NCI-H510A (cell line): ENCODE data around the gene MCM5.
"Not testable (repeated sequence)": the region's sequence is repeated elsewhere in the genome, so short reads cannot be mapped to it uniquely, and the experiment has no call there.

Experiments used
- DNase-seq: peaks from one replicate; lab custom pipeline; 2025; lab: John Stamatoyannopoulos, UW

The MCM5 gene

DNA sequence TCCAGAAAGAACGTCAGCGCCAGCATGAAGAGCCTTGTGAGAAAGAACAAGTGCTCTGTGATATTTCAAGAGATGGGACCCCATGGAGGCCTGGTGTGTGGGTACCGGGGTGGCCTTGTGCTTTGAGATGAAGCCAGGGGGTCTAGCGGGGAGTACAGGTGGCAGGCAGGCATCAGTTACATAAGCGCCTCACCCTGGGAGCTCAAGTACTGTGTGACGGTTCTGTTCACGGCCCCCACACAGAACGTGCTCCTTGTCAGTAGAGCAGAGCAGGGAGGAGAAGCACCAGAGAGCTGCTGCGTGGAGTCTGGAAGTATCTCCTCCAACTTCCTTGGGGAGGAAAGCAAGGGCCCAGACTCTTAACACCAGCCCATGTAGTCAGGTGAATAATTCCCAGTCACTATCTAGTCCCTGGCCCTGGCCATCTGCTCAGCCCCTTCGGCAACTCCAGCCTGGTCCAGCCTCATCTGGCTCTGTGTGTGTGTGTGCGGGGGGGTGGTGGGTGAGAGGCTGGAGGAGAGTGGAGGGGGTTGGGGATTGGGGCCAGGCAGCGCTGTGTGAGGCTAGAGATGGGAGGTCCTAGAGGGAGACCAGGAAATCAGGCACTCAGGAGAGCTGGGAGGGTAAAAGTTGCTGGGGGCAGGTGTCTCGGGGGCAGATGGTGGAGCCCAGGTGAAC, 32.4 kb downstream of the MCM5 start:
- DNase-seq, result no peak

DNA sequence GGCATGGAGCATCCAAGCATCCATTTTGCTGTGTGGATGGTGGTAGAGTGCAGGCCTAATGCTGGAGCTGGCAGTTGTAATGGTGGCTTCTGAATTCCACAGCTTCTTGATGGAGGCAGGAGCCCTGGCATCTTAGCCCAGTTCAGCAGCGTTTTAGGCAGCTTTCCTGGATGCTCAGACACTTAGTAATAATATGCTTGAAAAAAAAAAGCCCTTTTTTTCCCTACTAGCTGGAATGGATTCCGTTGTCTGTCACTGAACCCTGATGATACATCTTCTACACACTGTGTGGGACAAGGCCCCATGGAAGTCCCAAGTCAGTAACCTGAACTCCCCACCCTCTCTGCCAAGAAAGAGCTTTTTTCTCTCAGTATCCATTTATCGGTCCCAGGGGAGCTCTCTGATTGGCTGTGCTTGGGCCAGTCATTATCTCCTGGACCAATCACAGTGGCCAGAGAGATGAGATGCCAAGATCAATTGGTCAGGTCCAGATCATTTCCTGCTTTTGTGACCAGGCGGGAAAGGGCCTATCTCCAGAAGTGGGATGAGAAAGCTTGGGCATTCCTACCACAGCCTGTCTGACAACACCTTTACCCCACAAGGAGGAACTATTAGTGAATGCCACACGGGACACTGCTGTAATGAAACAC, 34.2 kb downstream of the MCM5 start:
- no peak for DNase-seq

DNA sequence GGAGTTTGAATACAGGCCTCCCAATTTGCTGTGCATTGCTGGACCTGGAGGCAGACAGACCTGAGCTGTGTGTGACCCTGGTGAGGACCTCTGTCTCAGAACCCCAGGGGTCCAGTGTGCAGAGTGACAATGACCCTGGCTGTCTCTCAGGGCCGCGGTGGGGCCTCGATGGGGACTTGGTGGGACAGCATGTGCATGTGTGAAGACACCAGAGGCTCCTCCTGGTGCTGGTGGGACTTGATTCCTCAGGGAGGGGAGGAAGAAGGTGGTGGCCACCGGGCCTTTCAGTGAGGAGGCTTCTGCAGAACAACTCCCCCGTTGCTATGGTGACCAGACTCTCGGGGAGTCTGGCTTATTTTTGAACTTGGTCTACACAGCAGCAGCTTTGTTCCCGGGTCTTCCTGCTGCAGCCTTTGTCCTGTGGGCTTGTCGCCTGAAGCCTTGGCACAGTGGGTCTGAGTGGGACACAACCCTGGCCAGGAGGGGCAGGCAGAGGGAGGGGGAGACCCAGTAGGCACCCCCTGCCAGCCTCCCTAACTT, 35.3 kb downstream of the MCM5 start:
- no peak for DNase-seq

DNA sequence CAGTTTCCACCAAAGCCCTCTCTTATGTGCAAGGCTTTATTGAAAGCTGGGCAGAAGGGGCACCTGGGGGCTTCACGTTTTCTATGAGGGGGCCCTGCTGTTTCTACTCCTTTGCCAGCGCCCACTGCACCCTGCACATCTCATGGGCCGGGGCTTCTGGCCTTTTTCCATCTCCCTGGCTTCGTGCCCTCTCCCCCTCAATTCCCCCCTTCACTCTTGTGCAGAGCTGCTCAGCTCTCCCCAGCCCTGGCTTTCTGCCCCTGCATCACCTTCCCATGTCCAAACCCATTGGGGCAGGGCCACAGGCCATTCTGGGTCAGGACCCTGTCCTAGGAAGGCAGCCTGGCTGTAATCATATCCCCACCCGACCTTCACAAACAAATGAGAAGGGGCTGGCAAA, 36.5 kb downstream of the MCM5 start:
- no peak for DNase-seq

DNA sequence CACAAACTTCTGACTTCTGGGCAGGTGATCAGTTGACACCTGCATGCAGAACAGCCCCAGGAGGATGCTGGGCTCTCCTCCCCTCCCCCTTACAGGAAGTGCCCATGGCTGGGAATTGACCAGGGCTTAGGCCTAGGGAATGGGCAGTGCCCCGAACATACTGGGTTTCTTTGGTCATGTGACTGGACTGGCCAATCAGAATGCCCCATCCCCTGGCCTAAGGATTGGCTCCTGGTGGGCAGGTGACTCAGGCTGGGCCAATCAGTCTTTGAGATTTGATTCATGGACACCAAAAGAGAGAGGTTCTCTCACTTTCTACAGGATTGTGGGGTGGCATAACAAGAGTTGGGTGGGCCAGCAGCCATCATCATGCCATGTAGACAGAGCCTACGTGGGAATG, 37.1 kb downstream of the MCM5 start:
- DNase-seq, result no peak

DNA sequence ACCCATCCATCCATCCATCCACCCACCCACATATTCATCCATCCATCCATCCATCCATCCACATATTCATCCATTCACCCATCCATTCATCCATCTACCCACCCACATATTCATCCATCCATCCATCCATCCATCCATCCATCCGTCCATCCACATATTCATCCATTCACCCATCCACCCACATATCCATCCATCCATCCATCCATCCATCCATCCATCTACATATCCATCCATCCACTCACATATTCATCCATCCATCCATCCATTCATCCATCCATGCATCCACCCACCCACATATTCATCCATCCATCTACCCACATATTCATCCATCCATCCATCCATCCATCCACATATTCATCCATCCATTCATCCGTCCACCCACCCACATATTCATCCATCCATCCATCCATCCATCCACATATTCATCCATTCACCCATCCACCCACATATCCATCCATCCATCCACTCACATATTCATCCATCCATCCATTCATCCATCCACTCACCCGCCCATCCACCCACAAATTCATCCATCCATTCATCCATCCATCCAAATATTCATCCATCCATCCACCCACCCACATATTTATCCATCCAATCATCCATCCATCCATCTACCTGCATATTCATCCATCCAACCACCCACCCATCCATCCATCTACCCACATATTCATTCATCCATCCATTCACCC, 38.9 kb downstream of the MCM5 start:
- not testable (repeated sequence) for DNase-seq

DNA sequence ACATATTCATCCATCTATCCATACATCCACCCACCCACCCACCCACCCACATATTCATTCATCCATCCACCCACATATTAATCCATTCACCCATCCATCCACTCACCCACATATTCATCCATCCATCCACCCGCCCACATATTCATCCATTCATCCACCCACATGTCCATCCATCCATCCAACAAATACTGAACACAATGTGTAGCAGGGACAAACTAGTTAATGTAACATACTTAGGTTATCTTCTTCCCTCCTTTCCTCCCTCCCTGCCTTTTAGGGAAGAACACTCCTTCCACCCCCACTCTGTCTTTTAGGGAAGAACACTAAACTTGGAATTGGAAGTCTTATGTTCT, 39.4 kb downstream of the MCM5 start:
- DNase-seq, result no peak

DNA sequence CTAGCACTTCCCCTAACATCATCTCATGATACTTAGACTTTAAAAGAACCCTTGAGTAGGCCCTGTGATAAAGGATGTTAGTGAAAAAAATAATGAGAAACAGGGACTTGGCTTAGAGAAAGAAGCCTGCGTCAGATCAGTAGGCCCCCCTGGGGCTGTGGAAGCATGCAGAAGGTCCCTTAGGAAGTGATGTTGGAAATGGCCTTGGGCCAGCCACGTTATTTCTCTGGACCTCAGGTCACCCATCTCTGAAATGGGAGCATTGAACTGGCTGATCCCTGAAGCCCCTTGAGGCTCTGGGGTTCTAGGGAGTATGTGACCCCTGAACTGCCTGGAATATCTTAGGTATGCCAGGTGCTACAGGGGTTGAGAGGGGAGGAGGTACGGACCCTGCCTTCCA, 40.2 kb downstream of the MCM5 start:
- DNase-seq, result no peak

DNA sequence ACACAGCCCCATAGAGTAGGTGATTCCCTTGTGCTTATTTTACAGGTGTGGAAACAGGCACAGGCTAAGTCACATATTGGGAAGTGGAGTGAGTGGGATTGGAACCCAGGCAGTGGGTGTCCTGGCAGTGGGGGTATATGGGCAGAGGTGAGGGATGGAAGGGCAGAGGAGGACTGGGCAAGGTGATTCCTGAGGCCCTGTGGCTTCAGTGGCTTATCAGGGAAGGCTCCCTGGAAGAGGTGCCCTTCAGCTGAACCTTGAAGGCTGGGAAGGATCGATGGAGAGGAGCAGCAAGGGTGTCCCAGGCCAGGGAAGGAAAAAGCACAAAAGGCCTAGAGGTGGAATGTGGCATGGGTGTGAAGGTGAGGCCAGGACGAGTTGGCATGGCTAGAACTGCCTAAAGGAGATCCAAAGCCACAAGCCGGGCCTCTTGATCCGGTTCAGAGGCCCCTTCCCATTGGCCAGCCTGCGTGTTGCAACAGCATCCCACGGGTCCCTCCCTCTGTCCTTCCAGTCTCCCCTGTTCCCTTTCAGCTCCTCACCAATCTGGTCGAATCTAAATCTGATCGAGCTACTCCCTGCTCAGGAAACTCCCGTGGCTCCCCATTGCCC, 41.7 kb downstream of the MCM5 start:
- DNase-seq, result no peak

DNA sequence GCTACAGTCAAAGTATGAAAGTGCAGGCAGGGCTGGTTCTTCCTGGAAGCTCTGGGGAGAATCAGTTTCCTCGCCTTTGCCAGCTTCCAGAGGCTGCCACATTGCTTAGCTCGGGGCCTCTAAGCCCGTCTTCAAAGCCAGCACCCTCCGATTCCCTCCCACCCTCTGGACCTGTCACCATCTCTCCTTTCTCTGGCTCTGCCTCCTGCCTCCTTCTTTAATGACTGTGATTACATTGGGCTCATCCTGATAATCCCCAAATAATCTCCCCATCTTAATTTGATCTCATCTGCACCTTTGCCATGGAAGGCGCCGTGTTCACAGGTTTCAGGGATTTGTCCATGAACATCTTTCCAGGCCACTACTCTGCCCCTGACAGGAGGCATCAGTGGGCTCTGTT, 42.5 kb downstream of the MCM5 start:
- no peak for DNase-seq

DNA sequence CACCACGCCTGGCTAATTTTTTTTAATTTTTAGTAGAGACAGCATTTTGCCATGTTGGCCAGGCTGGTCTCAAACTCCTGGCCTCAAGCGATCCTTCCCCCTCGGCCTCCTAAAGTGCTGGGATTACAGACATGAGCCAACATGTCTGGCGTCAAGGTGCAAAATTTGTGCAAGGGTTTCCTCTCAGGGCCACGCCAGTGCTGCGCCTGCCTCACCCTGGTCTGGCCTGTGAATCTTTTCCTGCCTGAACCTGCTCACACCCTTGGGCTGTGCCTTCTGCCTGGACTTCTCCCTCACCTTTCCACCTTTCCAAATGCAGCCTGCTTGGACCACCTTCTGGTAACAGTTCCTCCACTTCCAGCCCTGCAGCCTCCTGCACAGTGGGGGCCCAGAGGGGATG, 43.4 kb downstream of the MCM5 start:
- no peak for DNase-seq

DNA sequence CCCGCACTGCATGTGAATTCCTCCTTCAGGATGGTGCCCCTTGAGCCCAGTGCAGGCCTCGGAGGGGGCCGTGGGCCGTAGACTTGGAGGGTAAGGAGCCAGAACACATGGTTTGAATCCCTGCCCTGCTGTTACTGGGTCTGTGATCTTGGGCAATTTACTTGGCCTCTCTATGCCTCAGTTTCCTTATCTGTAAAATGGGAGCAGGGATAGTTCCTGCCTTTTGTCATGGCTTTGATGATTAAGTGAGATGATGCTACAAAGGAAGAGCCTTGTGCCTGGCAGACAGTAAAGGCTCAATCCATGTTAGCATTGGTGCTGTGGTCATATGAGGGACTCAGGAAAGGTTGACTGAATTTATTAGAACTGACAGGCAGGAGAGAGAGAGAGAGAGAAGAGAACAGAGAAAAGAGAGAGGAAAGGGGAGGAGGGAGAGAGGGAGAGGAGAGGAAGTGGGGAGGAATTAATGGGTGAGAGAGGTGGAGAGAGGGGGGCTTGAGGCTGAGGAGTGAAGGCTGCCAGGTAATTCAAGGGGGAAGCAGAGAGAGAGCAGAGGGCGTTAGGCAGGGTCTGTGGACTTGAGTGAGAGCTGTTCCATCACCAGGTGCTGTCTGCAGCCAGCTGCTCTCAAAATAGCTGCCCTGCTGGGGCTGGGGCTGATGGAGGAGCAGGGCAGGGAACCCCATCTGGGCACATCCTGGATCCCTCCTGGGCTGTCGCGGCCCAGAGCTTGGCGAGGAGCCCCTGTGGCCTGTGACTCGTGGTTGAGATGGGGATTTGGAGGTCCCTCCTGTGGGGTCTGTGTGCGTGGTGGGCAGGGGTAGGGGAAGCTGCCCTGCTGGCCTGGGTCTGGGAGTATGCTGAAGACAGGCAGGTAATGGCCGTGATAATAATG, 44.1 kb downstream of the MCM5 start:
- DNase-seq, result no peak

DNA sequence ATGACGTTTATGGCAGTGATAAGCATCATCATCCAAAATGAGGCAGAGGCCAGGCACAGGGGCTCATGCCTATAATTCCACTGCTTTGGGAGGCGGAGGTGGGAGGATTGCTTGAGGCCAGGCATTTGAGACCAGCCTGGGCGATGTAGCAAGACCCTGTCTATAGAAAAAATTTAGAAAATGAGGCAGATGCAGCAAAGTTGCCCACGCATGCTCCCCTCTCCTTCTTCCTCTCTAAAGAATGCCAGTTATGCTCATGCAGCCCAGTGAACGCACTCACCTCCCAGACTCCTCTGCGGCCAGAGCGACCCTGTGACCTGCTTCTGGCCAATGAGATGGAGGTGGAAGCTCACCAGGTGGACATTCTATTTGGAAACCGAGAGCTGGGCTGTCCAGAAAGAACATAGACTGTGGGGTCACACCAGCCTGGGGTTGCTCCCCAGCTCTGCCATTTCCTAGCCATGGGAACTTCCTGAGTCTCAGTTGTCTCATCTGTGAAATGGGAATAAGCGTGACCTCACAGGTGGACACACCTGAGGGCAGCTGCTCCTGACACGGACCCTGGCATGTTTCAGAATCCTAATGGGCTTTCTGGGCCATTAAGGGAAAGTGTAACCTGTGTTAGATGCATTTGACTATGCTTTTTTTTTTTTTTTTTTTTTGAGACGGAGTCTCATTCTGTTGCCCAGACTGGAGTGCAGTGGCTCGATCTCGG, 44.9 kb downstream of the MCM5 start:
- DNase-seq, result no peak

DNA sequence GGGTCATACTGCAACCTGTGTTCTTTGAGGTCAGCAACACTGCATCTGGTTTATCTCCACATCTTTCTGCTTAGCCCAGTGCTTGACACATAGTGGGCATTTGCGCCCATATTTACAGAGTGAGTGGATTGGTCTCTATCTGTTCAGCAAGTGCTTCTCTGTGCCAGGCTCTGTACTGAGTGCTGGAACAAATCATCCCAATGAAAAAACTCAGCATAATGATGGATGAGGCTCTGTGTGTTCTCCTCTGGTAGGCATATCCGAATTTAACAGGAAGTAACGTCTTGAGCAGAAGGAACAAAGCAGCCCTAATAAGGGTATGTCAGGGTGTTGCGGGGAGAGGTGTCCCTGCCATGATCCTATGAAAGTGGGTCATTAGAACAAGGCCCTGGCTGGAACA, 46.0 kb downstream of the MCM5 start:
- DNase-seq, result no peak

DNA sequence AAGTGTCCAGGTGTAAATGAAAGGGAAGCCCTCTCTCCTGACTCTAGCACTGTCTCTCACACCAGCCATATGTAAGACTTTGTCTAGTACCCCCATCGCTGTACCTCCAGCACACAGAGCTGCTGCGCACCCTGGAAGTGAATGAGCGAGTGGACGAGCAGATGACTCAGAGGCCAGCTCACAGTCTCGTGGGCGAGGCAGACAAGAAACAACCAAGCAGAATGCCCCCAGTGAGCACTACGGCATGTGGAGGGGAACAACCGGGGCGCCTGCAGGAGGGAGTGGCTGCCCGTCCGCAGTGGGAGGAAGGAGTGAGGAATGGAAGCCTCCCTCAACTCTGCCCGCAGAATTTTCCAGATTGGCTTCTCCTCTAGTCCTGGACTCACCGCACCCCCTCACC, 46.4 kb downstream of the MCM5 start:
- no peak for DNase-seq

DNA sequence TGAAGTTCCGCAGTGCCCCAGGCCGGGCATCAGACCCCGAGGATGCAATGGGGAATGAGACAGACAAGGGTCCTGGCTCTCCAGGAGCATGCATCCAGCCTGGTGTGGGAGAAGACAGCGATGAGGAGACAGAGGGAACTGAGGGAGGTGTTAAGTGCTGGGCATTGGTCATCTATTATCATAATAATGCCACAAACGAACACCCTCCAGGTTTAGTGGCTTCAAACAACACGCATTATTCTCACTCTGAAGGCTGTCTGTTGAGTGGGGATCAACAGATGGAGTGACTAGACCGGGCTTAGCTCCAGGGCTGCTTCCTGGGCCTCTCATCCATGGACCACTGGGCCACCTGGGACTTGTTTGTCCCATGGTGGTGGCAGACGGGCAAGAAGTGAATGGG, 48.6 kb downstream of the MCM5 start:
- DNase-seq, result no peak

DNA sequence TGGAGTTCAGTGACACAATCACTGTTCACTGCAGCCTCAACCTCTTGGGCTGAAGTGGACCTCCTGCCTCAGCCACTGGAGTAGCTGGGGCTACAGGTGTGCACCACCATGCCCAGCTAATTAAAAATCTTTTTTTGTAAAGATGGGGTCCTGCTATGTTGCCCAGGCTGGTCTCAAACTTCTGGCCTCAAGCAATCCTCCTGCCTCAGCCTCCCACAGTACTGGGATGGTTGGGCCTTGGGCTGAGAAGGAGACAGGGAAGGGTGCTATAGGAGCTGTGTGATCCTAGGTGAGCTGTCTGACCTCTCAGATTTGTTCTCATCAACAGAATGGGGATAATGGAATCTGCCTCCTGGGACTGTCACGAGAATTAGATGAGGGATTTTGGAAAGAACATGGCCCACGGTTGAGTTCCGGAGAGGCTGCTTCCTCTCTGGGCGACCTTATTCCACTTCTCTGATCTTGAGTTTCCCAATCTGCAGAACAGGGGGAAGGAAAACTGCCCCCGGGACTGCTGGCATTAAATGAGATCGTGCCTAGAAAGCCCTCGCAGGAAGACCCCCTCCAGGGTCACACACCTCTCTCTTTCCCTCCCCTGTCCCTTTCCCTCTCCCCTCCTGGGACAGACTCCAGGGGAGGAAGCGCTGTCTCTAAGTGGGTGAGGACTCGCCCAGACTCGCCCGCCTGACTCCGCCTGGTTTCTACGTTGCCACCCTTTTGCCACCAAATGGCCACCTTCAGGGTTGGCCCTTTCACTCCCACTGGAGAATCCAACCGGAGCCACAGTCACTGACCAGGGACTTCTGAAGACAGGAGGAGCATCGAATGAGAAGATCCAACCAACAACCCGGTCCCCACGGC, 50.1 kb downstream of the MCM5 start:
- no peak for DNase-seq

DNA sequence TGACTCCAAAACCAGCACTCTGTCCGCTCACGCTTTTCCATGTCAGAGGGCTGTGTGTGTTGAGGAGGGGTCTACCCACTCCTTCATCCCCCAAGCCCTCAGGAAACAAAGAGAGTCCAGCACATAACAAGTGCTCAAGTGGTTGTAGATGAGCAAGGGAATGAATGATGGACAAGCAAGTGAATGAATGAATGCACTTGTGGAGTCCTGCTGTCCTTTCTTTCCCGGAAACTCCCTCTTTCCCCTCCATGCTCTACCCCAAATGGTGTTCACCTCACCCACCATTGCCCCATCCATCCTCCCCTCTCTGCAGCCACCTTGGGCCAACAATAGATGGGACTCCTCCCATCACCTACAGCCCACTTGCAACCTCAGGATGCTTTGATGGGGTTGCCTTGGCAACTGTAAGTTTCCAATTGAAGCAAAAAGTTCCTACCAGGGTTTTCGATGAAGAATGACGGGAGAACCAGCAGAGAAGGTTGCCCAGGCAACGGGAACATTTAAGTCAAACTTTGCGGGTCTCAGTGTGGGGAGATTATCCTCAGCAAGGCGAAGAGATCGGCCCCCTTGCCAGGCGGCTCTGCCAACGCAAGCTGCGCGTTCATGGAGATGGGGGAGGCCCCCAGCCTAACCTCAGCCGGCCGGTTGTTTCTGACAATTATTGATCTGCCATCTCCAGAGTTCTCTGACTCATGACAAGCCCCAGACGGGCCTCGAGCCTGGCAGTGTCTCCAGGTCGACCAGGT, 51.1 kb downstream of the MCM5 start:
- no peak for DNase-seq

DNA sequence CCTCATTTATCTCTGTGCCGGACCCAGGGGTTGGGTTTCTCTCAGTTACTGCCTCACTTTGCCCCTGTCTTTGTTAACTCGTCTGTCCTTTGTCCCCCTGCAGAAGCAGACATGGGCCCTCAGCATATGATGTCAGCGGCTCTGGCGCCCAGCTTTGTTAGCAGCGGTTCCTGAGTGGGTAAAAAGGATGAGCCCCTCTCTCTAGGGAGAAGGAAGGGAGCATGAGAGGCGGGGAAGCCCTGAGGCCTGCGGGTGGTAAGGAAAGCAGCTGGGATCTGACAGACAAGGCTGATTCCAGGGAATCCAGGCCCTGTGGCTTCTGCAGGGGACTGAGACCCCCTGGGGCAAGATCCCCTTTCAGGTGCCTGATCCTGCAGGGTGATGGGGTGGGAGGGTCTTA, 51.7 kb downstream of the MCM5 start:
- no peak for DNase-seq
